ENCODE measurements around the gene MADCAM1.

Gene MADCAM1

DNA sequence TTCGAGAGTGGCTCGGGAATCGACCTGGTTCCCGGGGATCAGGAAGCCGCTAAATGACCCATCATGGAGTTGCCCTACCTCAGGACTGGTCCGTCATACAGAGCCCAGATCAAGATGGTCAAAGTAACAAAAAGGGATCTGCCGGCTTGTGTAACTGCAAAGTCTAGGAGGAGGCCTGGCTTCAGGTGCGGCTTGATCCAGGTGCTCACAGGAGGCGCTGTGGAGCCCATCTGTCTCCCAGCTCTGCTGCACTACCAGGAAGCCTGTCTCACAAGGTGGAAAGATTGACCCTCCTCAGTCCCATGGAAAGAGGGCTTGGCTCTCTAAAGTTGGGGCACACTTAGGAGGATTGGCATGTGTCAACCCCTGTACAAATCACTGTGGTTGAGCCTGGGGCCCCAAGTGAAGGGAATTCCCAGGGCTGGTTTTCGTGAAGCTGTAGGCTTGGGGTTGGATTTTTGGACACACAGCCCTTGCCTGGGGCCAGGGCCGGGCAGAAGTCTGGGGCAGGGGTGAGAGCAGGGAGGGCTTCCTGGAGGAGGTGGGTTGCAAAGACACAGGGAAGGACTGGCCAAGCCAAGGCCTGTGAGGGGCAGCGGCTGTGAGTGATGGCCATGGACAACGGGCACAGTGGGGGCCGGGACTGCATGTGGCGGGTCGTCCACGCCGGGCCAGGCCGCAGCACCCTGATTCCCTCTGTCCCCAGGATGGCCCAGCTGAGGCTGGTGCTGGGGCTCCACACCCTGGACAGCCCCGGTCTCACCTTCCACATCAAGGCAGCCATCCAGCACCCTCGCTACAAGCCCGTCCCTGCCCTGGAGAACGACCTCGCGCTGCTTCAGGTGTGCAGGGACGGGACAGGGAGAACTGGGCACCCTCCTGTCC, 51.8 kb downstream of the MADCAM1 start:
- in situ Hi-C loops (cut with MboI; ENCODE audit: low sequenced_read_pairs): no loop called here

DNA sequence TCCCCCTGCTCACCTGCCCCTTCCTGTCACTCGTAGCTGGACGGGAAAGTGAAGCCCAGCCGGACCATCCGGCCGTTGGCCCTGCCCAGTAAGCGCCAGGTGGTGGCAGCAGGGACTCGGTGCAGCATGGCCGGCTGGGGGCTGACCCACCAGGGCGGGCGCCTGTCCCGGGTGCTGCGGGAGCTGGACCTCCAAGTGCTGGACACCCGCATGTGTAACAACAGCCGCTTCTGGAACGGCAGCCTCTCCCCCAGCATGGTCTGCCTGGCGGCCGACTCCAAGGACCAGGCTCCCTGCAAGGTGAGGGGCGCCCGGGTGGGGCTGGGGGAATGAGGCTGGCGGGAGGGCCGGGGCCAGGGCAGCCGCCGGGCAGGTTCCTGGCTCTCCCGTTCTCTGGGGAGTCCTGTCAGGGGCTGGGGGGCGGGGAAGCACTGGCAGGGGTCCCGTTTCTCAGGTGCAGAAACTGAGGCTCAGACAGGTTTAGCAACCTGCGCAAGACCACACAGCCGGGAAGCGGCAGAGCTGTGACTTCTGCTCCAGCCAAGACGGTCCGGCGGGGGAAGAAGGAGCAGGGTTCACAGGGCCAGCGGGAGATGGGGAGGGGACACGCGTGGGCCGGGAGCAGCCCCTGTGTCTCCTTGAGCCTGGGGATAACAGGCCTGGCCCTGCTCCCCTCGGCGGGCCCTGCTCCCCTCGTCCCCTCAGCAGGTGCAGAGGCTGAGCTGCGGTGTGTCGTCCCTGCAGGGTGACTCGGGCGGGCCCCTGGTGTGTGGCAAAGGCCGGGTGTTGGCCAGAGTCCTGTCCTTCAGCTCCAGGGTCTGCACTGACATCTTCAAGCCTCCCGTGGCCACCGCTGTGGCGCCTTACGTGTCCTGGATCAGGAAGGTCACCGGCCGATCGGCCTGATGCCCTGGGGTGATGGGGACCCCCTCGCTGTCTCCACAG, 52.9 kb downstream of the MADCAM1 start:
- in situ Hi-C loops (cut with MboI; ENCODE audit: low sequenced_read_pairs): no loop called here

DNA sequence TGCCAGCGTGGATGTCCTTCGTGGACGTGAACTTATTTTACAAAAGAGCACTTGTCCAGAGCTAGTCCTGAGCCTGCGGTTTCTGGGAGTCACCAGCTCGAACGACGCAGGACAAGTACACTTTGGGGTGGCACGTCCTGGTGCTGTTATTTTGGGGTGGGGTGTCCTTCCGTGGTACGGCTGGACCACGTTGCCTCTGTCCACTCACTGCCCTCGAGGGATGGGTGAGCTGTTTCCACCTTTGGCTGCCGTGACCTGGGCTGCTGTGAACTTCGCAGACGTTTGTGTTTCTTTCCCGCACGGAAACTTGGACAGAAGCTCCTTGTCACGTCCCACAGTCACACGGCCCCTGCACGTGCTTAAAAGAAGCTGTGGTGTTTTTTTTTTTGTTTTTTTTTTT, 58.5 kb downstream of the MADCAM1 start:
- in situ Hi-C loops (cut with MboI; ENCODE audit: low sequenced_read_pairs): no loop called here

Measured in HL-60/S4 treated with phorbol 12-myristate 13-acetate at 8.2 ng/mL for 4 days and 3 days (cell line).